H9 (cell line): Measurements from ENCODE around the gene PDZD8. TPM values are rescaled to one million over a fixed set of nuclear protein-coding genes. Genes with fewer than 3 reads are reported as not detected.

ENCODE experiments used
- DNase-seq: peaks from one replicate; pipeline ENCODE4 v3.0.0-alpha.2; 2017
- H2AFZ ChIP-seq: one replicate; pipeline ENCODE4 v1.6.1; 2013; ENCODE audit warnings: mild to moderate bottlenecking, low read length, control low read depth, moderate library complexity
- H2AK5ac ChIP-seq: 2 replicates; pipeline ENCODE4 v1.6.1; 2013; ENCODE audit warnings: low read length, control low read depth, mixed read lengths; ENCODE audit not compliant: insufficient read length
- H2BK120ac ChIP-seq: one replicate; pipeline ENCODE4 v1.6.1; 2013; ENCODE audit warnings: low read depth, mild to moderate bottlenecking, low read length, control low read depth, inconsistent platforms; ENCODE audit not compliant: poor library complexity, severe bottlenecking
- H2BK12ac ChIP-seq: 2 replicates; pipeline ENCODE4 v1.6.1; 2013; ENCODE audit warnings: low read length, control low read depth, mixed read lengths, low read depth; ENCODE audit not compliant: insufficient read length
- H2BK15ac ChIP-seq: 2 replicates; pipeline ENCODE4 v1.6.1; 2013; ENCODE audit warnings: low read depth, low read length, control low read depth
- H2BK20ac ChIP-seq: one replicate; pipeline ENCODE4 v1.6.1; 2013; ENCODE audit warnings: low read depth, mild to moderate bottlenecking, low read length, control low read depth, inconsistent platforms; ENCODE audit not compliant: poor library complexity, severe bottlenecking
- H2BK5ac ChIP-seq: 2 replicates; pipeline ENCODE4 v1.6.1; 2013; ENCODE audit warnings: low read length, control low read depth, mixed read lengths; ENCODE audit not compliant: insufficient read length
- H3K14ac ChIP-seq: 2 replicates; pipeline ENCODE4 v1.6.1; 2013; ENCODE audit warnings: low read length, control low read depth; ENCODE audit not compliant: insufficient read depth
- H3K18ac ChIP-seq: 2 replicates; pipeline ENCODE4 v1.6.1; 2013; ENCODE audit warnings: low read depth, mild to moderate bottlenecking, mixed read lengths, low read length, control low read depth; ENCODE audit not compliant: insufficient read length
- H3K23ac ChIP-seq: 2 replicates; pipeline ENCODE4 v1.6.1; 2013; ENCODE audit warnings: low read length, control low read depth, mixed read lengths, low read depth; ENCODE audit not compliant: insufficient read length
- H3K23me2 ChIP-seq: 2 replicates; pipeline ENCODE4 v1.6.1; 2013; ENCODE audit warnings: low read depth, mild to moderate bottlenecking, mixed read lengths, low read length, control low read depth; ENCODE audit not compliant: insufficient read length, poor library complexity, severe bottlenecking
- H3K27ac ChIP-seq: 2 replicates; pipeline ENCODE4 v1.5.1; 2013; ENCODE audit warnings: low read length, control low read depth, mixed read lengths, low read depth; ENCODE audit not compliant: insufficient read length
- H3K27me3 ChIP-seq: 2 replicates; pipeline ENCODE4 v1.6.1; 2013; ENCODE audit warnings: low read length, control low read depth, inconsistent platforms; ENCODE audit not compliant: insufficient read depth
- H3K4ac ChIP-seq: 2 replicates; pipeline ENCODE4 v1.6.1; 2013; ENCODE audit warnings: low read depth, mild to moderate bottlenecking, control low read depth, inconsistent platforms, low read length, moderate library complexity
- H3K4me1 ChIP-seq: 2 replicates; pipeline ENCODE4 v1.6.1; 2013; ENCODE audit warnings: low read length, control low read depth, inconsistent platforms; ENCODE audit not compliant: insufficient read depth
- H3K4me2 ChIP-seq: 2 replicates; pipeline ENCODE4 v1.6.1; 2013; ENCODE audit warnings: low read length, control low read depth, mixed read lengths; ENCODE audit not compliant: insufficient read length, insufficient read depth
- H3K56ac ChIP-seq: 2 replicates; pipeline ENCODE4 v1.6.1; 2013; ENCODE audit warnings: low read depth, mild to moderate bottlenecking, mixed read lengths, low read length, control low read depth; ENCODE audit not compliant: insufficient read length
- H3K79me1 ChIP-seq: 2 replicates; pipeline ENCODE4 v1.6.1; 2013; ENCODE audit warnings: low read depth, mild to moderate bottlenecking, moderate library complexity, low read length, control low read depth, inconsistent platforms; ENCODE audit not compliant: insufficient read depth, poor library complexity, severe bottlenecking
- H3K79me2 ChIP-seq: 2 replicates; pipeline ENCODE4 v1.6.1; 2013; ENCODE audit warnings: low read length, control low read depth, inconsistent platforms; ENCODE audit not compliant: insufficient read depth
- H3K9ac ChIP-seq: 2 replicates; pipeline ENCODE4 v1.6.1; 2013; ENCODE audit warnings: low read length, control low read depth, mixed read lengths; ENCODE audit not compliant: insufficient read length; ENCODE audit errors: extremely low read depth
- H3K9me3 ChIP-seq: one replicate; pipeline ENCODE4 v1.6.1; 2013; ENCODE audit warnings: low read depth, low read length, inconsistent platforms; ENCODE audit not compliant: control insufficient read depth
- H3T11ph ChIP-seq: one replicate; pipeline ENCODE4 v1.6.1; 2013; ENCODE audit warnings: mild to moderate bottlenecking, low read length, control low read depth, inconsistent platforms
- H4K20me1 ChIP-seq: one replicate; pipeline ENCODE4 v1.6.1; 2013; ENCODE audit not compliant: control insufficient read depth, insufficient read length, insufficient read depth
- H4K5ac ChIP-seq: 2 replicates; pipeline ENCODE4 v1.6.1; 2013; ENCODE audit warnings: low read depth, mild to moderate bottlenecking, mixed read lengths, low read length, control low read depth; ENCODE audit not compliant: insufficient read length
- H4K8ac ChIP-seq: replicated peaks from 2 replicates; pipeline ENCODE4 v1.6.1; 2013; ENCODE audit warnings: low read length, control low read depth, mixed read lengths, low read depth; ENCODE audit not compliant: insufficient read length
- H4K91ac ChIP-seq: 2 replicates; pipeline ENCODE4 v1.6.1; 2013; ENCODE audit warnings: low read depth, mild to moderate bottlenecking, moderate library complexity, mixed read lengths, low read length, control low read depth; ENCODE audit not compliant: insufficient read length
- H3K27ac Mint-ChIP-seq, 3 experiments: 2 replicates in 2 of 3; 3 replicates in 1 of 3; pipeline ENCODE4 v1.8.0; 2020 to 2021; ENCODE audit warnings: mixed read lengths in 3 of 3, mild to moderate bottlenecking in 1 of 3, moderate library complexity in 1 of 3
- H3K27me3 Mint-ChIP-seq: 2 replicates; pipeline ENCODE4 v1.8.0; 2021; ENCODE audit warnings: low read depth, mild to moderate bottlenecking, moderate library complexity, mixed read lengths
- H3K36me3 Mint-ChIP-seq, 3 experiments: 2 replicates in 2 of 3; 3 replicates in 1 of 3; pipeline ENCODE4 v1.8.0; 2020 to 2021; ENCODE audit warnings: low read depth in 3 of 3, mixed read lengths in 3 of 3; ENCODE audit not compliant: insufficient read depth in 1 of 3
- H3K4me1 Mint-ChIP-seq, 2 experiments: 2 replicates each; pipeline ENCODE4 v1.8.0; 2020; ENCODE audit warnings: mixed read lengths in 2 of 2
- H3K4me3 Mint-ChIP-seq, 2 experiments: 2 replicates in 1 of 2; 3 replicates in 1 of 2; pipeline ENCODE4 v1.8.0; 2020 to 2021; ENCODE audit warnings: mild to moderate bottlenecking in 2 of 2, mixed read lengths in 2 of 2, moderate library complexity in 1 of 2
- H3K9me3 Mint-ChIP-seq, 2 experiments: 2 replicates in 1 of 2; 3 replicates in 1 of 2; pipeline ENCODE4 v1.8.0; 2020; ENCODE audit warnings: mild to moderate bottlenecking in 2 of 2, mixed read lengths in 2 of 2, moderate library complexity in 1 of 2
- CTCF ChIP-seq: fragments of 200-600 bp; sonication (generic); conservative IDR thresholded peaks from 3 replicates; pipeline ENCODE4 v1.8.0; 2021; ENCODE audit warnings: antibody characterized with exemption, mild to moderate bottlenecking
- WGBS: extraction: QIAGEN DNeasy Blood & Tissue Kit; methylation state at CpG from one replicate; pipeline ENCODE4 v1.1.7; 2013; ENCODE audit warnings: missing lambda C conversion rate, low lambda C conversion rate, mixed read lengths; ENCODE audit not compliant: insufficient read length; ENCODE audit errors: extremely low coverage; 5-methylcytosine and 5-hydroxymethylcytosine counted together
- total RNA-seq: library from RNA; stranded (reverse); gene quantifications from 2 replicates; pipeline ENCODE4 v1.2.1, GENCODE V29; 2021

PDZD8 gene
- total RNA-seq, 1 experiment from 2014 or later = 38.2 TPM

DNA sequence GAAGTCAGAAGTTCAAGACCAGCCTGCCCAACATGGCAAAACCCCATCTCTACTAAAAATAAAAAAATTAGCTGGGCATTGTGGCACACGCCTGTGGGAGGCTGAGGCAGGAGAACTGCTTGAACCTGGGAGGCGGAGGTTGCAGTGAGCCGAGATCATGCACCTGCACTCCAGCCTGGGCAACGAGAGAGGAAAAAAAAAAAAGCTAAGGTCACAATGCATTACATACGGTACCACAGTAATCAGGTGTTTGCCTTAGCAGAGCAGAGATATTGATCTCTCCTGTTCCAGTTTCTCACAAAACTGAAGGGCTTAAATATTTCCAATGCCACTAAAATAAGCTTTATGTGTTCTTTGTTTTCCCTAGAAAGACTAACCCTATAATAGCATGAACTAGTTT, 7.5 kb downstream of the PDZD8 start:
- Histone ChIP-seq H2BK5ac (no peak overlapping the region), H3T11ph (no peak overlapping the region), H2BK20ac (no peak overlapping the region), H4K5ac (no peak overlapping the region), H2BK12ac (no peak overlapping the region), H4K20me1 (no peaks in the 10 kb centered on the region), H3K4me1 (peaks cover 2% of the 10 kb centered on the region), H3K18ac (no peak overlapping the region), H3K14ac (no peak overlapping the region), H2BK15ac (no peak overlapping the region), H3K79me2 (peaks cover 30% of the 10 kb centered on the region; the same call in 1 of the 2 replicates), H3K4ac (no peak overlapping the region), H3K9ac (no peak overlapping the region), H2BK120ac (no peak overlapping the region), H2AK5ac (no peak overlapping the region), H3K79me1 (peaks cover 11% of the 10 kb centered on the region), H3K56ac (no peak overlapping the region), H3K27me3 (no peaks in the 10 kb centered on the region), H2AFZ (no peak overlapping the region), H4K8ac (no peak overlapping the region), H3K27ac (no peak overlapping the region), H3K23me2 (no peaks in the 10 kb centered on the region), H3K4me2 (no peak overlapping the region), H4K91ac (no peak overlapping the region), H3K9me3 (no peaks in the 10 kb centered on the region), H3K23ac (no peak overlapping the region)
- Mint-ChIP-seq H3K4me3 (no peak overlapping the region), H3K27ac (peak overlapping the region in 1 of 3 experiments; percentile 17; a peak in 1 of 7 replicates), H3K9me3 (no peaks in the 10 kb centered on the region), H3K4me1 (peaks cover 24 to 48% of the 10 kb centered on the region in 2 experiments), H3K36me3 (peaks cover 4 to 15% (median 7%) of the 10 kb centered on the region in 3 experiments; a peak in 5 of 7 replicates), H3K27me3 (no peaks in the 10 kb centered on the region)
- WGBS = no CpG with 5 or more reads among the region's 5 CpGs
- no peak for DNase-seq
- TF ChIP-seq CTCF = no peak
